Neural progenitor cell (in vitro differentiated cells): ENCODE results near the gene MATCAP1. TPM values are rescaled to one million over a fixed set of nuclear protein-coding genes. Genes with fewer than 3 reads are reported as not detected.

ENCODE experiments used
- DNase-seq: peaks from one replicate; pipeline ENCODE4 v3.0.0-alpha.2; 2016; ENCODE audit warnings: low spot score
- H2AFZ ChIP-seq: fragments of 200-600 bp; sonication (generic); replicated peaks from 2 replicates; pipeline ENCODE4 v1.6.1; 2016; ENCODE audit warnings: antibody characterized with exemption
- H3F3A ChIP-seq: fragments of 200-600 bp; sonication (generic); 2 replicates; pipeline ENCODE4 v1.6.1; 2016; ENCODE audit warnings: antibody characterized with exemption, low read depth
- H3K27ac ChIP-seq: fragments of 200-600 bp; sonication (generic); 2 replicates; pipeline ENCODE4 v1.5.1; 2016; ENCODE audit warnings: mild to moderate bottlenecking
- H3K27me3 ChIP-seq: fragments of 200-600 bp; sonication (generic); 2 replicates; pipeline ENCODE4 v1.6.1; 2016; ENCODE audit warnings: mild to moderate bottlenecking, moderate library complexity
- H3K36me3 ChIP-seq: fragments of 200-600 bp; sonication (generic); 2 replicates; pipeline ENCODE4 v1.5.1; 2016
- H3K4me1 ChIP-seq: fragments of 200-600 bp; sonication (generic); 2 replicates; pipeline ENCODE4 v1.6.1; 2016; ENCODE audit warnings: mixed run types
- H3K4me2 ChIP-seq: fragments of 200-600 bp; sonication (generic); 2 replicates; pipeline ENCODE4 v1.6.1; 2016
- H3K4me3 ChIP-seq: fragments of 200-600 bp; sonication (generic); 2 replicates; pipeline ENCODE4 v1.5.1; 2016
- H3K79me2 ChIP-seq: fragments of 200-600 bp; sonication (generic); 2 replicates; pipeline ENCODE4 v1.6.1; 2016; ENCODE audit warnings: low read depth
- H3K9ac ChIP-seq: fragments of 200-600 bp; sonication (generic); 2 replicates; pipeline ENCODE4 v1.6.1; 2016
- H3K9me3 ChIP-seq: fragments of 200-600 bp; sonication (generic); 2 replicates; pipeline ENCODE4 v1.5.1; 2016; ENCODE audit warnings: low read depth
- H4K20me1 ChIP-seq: fragments of 200-600 bp; sonication (generic); 2 replicates; pipeline ENCODE4 v1.6.1; 2016; ENCODE audit warnings: low read depth
- H3K27ac Mint-ChIP-seq: 3 replicates; pipeline ENCODE4 v1.8.0; 2021; ENCODE audit warnings: mixed read lengths
- H3K27me3 Mint-ChIP-seq: 2 replicates; pipeline ENCODE4 v1.8.0; 2022; ENCODE audit warnings: low read depth, mild to moderate bottlenecking, inconsistent platforms, moderate library complexity, mixed read lengths; ENCODE audit not compliant: insufficient read depth
- H3K36me3 Mint-ChIP-seq: 3 replicates; pipeline ENCODE4 v1.8.0; 2021; ENCODE audit warnings: mixed read lengths
- H3K4me1 Mint-ChIP-seq: 3 replicates; pipeline ENCODE4 v1.8.0; 2021; ENCODE audit warnings: mixed read lengths
- H3K4me3 Mint-ChIP-seq: 3 replicates; pipeline ENCODE4 v1.8.0; 2021; ENCODE audit warnings: mild to moderate bottlenecking, moderate library complexity, mixed read lengths
- H3K9me3 Mint-ChIP-seq: 3 replicates; pipeline ENCODE4 v1.8.0; 2020; ENCODE audit warnings: mixed read lengths
- EZH2 ChIP-seq: fragments of 200-600 bp; sonication (generic); IDR thresholded peaks from 2 replicates; pipeline ENCODE4 v1.6.1; 2017; ENCODE audit warnings: antibody characterized with exemption, mild to moderate bottlenecking, moderate library complexity
- EZH2phosphoT487 ChIP-seq: fragments of 200-600 bp; sonication (generic); IDR thresholded peaks from 2 replicates; pipeline ENCODE4 v1.6.1; 2017; ENCODE audit warnings: antibody characterized with exemption
- total RNA-seq: library from RNA; depleted of rRNA; stranded (reverse); fragments of >200 nt; gene quantifications from 2 replicates; pipeline ENCODE4 v1.2.3, GENCODE V29; 2015; ENCODE audit warnings: low replicate concordance
- TF ChIP-seq, protein P1 (sequence below): fragments of 200-600 bp; sonication (generic); IDR thresholded peaks from 2 replicates; pipeline ENCODE4 v1.5.1; 2017; ENCODE audit warnings: antibody characterized with exemption, mild to moderate bottlenecking

The MATCAP1 gene
- total RNA-seq, 1 donor from 2014 or later: 15.7 TPM

DNA sequence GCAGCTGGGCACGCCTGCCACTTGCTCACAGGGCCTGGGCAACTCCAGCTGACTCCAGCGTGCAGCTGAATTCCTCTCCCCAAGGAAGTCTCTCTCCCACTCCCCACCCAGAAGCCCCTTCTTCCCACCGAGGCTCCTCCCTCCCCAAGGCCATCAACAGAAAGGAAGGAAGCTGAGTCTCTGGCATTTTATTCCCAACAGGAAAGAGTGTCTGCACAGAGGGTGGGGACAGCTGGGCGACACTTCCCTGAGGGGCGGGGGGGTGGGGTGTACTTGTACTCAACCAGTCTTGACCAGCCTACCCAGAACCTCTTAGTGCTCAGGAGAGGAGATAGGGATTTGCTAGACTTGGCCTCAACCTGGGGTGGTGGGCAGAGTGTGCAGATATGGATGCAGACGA is 6.3 kb upstream of the MATCAP1 start, which contains the start of gene EXOC3L1:
Gene EXOC3L1 (minus strand): TSS at position 96 of the 400 bp plus-strand sequence. CDS start 460 bp downstream, outside the sequence.
- Histone ChIP-seq H3K4me1 (peaks cover 7% of the 10 kb centered on the region), H2AFZ (no peak within 1 kb of the TSS), H4K20me1 (peaks cover 39% of the 10 kb centered on the region), H3F3A (peaks cover 2% of the 10 kb centered on the region), H3K4me3 (no peak within 1 kb of the TSS), H3K36me3 (no peaks in the 10 kb centered on the region), H3K9me3 (no peaks in the 10 kb centered on the region), H3K79me2 (peaks cover 24% of the 10 kb centered on the region), H3K27me3 (peaks cover 22% of the 10 kb centered on the region), H3K9ac (no peak within 1 kb of the TSS), H3K4me2 (no peak within 1 kb of the TSS), H3K27ac (no peak within 1 kb of the TSS)
- Mint-ChIP-seq H3K27ac (peak within 1 kb of the TSS; percentile 72), H3K4me1 (peaks cover 29% of the 10 kb centered on the region), H3K4me3 (no peak within 1 kb of the TSS), H3K9me3 (no peaks in the 10 kb centered on the region), H3K36me3 (peaks cover 2% of the 10 kb centered on the region), H3K27me3 (peaks cover 17% of the 10 kb centered on the region)
- no peak for TF ChIP-seq EZH2phosphoT487
- TF ChIP-seq, protein P1, sequence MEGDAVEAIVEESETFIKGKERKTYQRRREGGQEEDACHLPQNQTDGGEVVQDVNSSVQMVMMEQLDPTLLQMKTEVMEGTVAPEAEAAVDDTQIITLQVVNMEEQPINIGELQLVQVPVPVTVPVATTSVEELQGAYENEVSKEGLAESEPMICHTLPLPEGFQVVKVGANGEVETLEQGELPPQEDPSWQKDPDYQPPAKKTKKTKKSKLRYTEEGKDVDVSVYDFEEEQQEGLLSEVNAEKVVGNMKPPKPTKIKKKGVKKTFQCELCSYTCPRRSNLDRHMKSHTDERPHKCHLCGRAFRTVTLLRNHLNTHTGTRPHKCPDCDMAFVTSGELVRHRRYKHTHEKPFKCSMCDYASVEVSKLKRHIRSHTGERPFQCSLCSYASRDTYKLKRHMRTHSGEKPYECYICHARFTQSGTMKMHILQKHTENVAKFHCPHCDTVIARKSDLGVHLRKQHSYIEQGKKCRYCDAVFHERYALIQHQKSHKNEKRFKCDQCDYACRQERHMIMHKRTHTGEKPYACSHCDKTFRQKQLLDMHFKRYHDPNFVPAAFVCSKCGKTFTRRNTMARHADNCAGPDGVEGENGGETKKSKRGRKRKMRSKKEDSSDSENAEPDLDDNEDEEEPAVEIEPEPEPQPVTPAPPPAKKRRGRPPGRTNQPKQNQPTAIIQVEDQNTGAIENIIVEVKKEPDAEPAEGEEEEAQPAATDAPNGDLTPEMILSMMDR: no peak
- no peak for TF ChIP-seq EZH2
- DNase-seq: no peak

- H3K4me1 Mint-ChIP-seq: peaks cover 28% of the 10 kb centered on the region
- TF ChIP-seq, protein P1: no peak
- TF ChIP-seq EZH2: no peak
- TF ChIP-seq EZH2phosphoT487: no peak
- H3K4me3 Mint-ChIP-seq: no peak overlapping the region
- Histone ChIP-seq H3K27ac (no peak overlapping the region), H4K20me1 (peaks cover 40% of the 10 kb centered on the region), H3K79me2 (peaks cover 18% of the 10 kb centered on the region), H3K36me3 (no peaks in the 10 kb centered on the region), H3K4me2 (no peak overlapping the region), H3K4me1 (peaks cover 14% of the 10 kb centered on the region), H3K9me3 (no peaks in the 10 kb centered on the region), H2AFZ (no peak overlapping the region), H3K27me3 (peaks cover 33% of the 10 kb centered on the region), H3K4me3 (no peak overlapping the region), H3K9ac (no peak overlapping the region), H3F3A (peaks cover 14% of the 10 kb centered on the region)
- no peak overlapping the region for H3K27ac Mint-ChIP-seq
- DNase-seq: no peak
- no peaks in the 10 kb centered on the region for H3K9me3 Mint-ChIP-seq
- H3K27me3 Mint-ChIP-seq: peaks cover 17% of the 10 kb centered on the region
- peaks cover 2% of the 10 kb centered on the region for H3K36me3 Mint-ChIP-seq
Measured at GRCh38 chr16:67188798-67189197, 5.0 kb upstream of the MATCAP1 start.

GRCh38 chr16:67188323-67188722 is 4.6 kb upstream of the MATCAP1 start:
- H3K9me3 Mint-ChIP-seq: no peaks in the 10 kb centered on the region
- peaks cover 15% of the 10 kb centered on the region for H3F3A ChIP-seq
- H3K4me3 ChIP-seq: no peak overlapping the region
- H3K9me3 ChIP-seq: no peaks in the 10 kb centered on the region
- H3K27me3 ChIP-seq: peaks cover 33% of the 10 kb centered on the region
- H3K27ac ChIP-seq: no peak overlapping the region
- no peak overlapping the region for H3K9ac ChIP-seq
- DNase-seq: no peak
- H3K36me3 Mint-ChIP-seq: peaks cover 2% of the 10 kb centered on the region
- peaks cover 17% of the 10 kb centered on the region for H3K27me3 Mint-ChIP-seq
- no peak overlapping the region for H3K27ac Mint-ChIP-seq
- no peak overlapping the region for H3K4me3 Mint-ChIP-seq
- H3K36me3 ChIP-seq: no peaks in the 10 kb centered on the region
- peaks cover 14% of the 10 kb centered on the region for H3K4me1 ChIP-seq
- no peak overlapping the region for H2AFZ ChIP-seq
- H3K4me2 ChIP-seq: no peak overlapping the region
- TF ChIP-seq EZH2 (no peak), EZH2phosphoT487 (no peak)
- TF ChIP-seq, protein P1: no peak
- peaks cover 35% of the 10 kb centered on the region for H4K20me1 ChIP-seq
- H3K4me1 Mint-ChIP-seq: peaks cover 24% of the 10 kb centered on the region
- peaks cover 14% of the 10 kb centered on the region for H3K79me2 ChIP-seq
